ENCODE results near the gene NR1H4.
"Not testable (repeated sequence)": the region's sequence is repeated elsewhere in the genome, so short reads cannot be mapped to it uniquely, and the experiment has no call there.

The NR1H4 gene

GRCh38 chr12:100497105-100497795, 23.6 kb downstream of the NR1H4 start:
- no peak for DNase-seq (ENCODE audit: low read depth, low spot score)
- ChIA-PET CTCF (no interaction called here), POLR2A (no interaction called here)
- H3K4me3 ChIP-seq (ENCODE audit: low read depth, low read length), result no peak overlapping the region
- no peak for TF ChIP-seq CTCF (IDR thresholded peaks at IDR 0.05; ENCODE audit: insufficient read depth, low read length, missing control alignments)

DNA sequence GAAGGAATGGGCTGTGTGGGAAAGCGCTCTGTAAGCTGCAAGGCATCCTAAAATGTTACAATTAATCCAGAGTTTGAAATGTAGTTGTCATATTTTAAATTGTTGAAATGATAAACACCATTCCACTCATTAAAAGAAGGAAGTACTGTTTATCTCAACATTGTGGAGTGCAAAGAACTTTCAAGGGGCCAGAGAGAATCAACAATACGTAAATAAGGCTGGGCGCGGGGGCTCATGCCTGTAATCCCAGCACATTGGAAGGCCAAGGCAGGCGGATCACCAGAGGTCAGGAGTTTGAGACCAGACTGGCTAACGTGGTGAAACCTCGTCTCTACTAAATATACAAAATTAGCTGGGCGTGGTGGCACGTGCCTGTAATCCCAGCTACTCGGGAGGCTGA, 24.5 kb downstream of the NR1H4 start:
- no peak overlapping the region for H3K4me3 ChIP-seq (ENCODE audit: low read depth, low read length)
- DNase-seq (ENCODE audit: low read depth, low spot score), result no peak
- no peak for TF ChIP-seq CTCF (IDR thresholded peaks at IDR 0.05; ENCODE audit: insufficient read depth, low read length, missing control alignments)
- POLR2A ChIA-PET, result no interaction called here
- CTCF ChIA-PET, result no interaction called here

DNA sequence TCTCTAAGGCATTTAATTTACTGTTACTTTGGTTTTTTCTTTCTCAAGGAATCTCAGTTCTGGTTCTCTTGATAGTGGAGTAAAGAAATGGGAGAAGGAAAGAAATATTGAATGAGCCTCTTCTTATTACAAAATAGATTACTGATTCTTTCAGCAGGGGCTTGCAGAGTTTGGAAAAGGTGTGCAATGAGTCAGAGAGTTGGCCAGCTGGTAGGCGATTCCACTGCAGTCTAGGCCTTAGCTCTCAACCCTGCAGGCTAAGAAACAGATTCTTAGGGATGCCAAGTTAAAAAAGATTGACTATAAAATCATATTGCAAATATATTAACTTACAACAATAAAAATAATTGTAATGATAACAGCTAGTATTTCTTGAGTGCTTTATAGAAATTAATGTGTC, 25.8 kb downstream of the NR1H4 start:
- no peak for DNase-seq (ENCODE audit: low read depth, low spot score)
- H3K4me3 ChIP-seq (ENCODE audit: low read depth, low read length), result no peak overlapping the region
- TF ChIP-seq CTCF (IDR thresholded peaks at IDR 0.05; ENCODE audit: insufficient read depth, low read length, missing control alignments), result no peak
- ChIA-PET POLR2A (no interaction called here), CTCF (no interaction called here)

DNA sequence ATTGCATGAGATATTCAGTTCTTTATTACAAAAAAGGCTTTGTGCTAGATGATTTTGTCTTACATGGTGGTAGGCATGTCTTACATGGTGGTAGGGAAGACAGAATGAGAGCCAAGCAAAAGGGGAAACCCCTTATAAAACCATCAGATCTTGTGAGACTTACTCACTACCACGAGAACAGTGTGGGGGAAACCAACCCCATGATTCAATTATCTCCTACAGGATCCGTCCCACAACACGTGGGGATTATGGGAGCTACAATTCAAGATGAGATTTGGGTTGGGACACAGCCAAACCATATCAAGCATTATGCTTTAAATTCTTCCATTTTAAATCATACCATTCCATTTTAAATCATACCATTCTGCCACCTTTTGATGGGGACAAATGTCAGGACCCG, 29.1 kb downstream of the NR1H4 start:
- H3K4me3 ChIP-seq (ENCODE audit: low read depth, low read length); DNase-seq (ENCODE audit: low read depth, low spot score); CTCF ChIA-PET; POLR2A ChIA-PET: not testable (repeated sequence)

DNA sequence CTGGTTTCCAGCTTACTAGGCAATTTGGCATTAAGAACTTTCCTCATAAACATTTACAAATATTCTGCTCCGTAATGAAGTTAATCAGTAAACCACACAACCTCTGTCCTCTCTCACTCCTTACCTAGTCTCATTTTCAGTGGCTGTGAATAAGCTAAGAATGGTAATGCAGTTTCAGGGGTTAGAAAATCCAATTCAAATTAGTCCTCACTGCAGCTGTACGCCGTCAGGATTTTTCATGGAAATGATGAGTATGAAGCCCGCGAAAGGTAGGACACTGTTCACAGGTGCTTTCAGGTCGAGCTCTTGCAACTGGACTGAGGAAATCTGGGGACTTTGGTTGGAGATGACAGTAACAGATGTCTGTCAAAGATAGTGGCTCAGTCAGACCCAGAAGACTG, 29.6 kb downstream of the NR1H4 start:
- DNase-seq (ENCODE audit: low read depth, low spot score), result no peak
- no peak for TF ChIP-seq CTCF (IDR thresholded peaks at IDR 0.05; ENCODE audit: insufficient read depth, low read length, missing control alignments)
- CTCF ChIA-PET, result no interaction called here
- POLR2A ChIA-PET, result no interaction called here
- H3K4me3 ChIP-seq (ENCODE audit: low read depth, low read length), result no peak overlapping the region

- CTCF ChIA-PET, result no interaction called here
- DNase-seq (ENCODE audit: low read depth, low spot score), result no peak
- POLR2A ChIA-PET, result no interaction called here
- TF ChIP-seq CTCF (IDR thresholded peaks at IDR 0.05; ENCODE audit: insufficient read depth, low read length, missing control alignments), result no peak
- no peak overlapping the region for H3K4me3 ChIP-seq (ENCODE audit: low read depth, low read length)
These were observed 31.1 kb downstream of the NR1H4 start for GRCh38 chr12:100504804-100505203.

- TF ChIP-seq CTCF (IDR thresholded peaks at IDR 0.05; ENCODE audit: insufficient read depth, low read length, missing control alignments), result no peak
- ChIA-PET CTCF (no interaction called here), POLR2A (no interaction called here)
- no peak overlapping the region for H3K4me3 ChIP-seq (ENCODE audit: low read depth, low read length)
- DNase-seq (ENCODE audit: low read depth, low spot score), result no peak
These were observed 35.1 kb downstream of the NR1H4 start for GRCh38 chr12:100508751-100509150.
